Right cardiac atrium (tissue), 5 donors: ENCODE measurements around the gene ITPK1. TPM values are rescaled to one million over a fixed set of nuclear protein-coding genes. Genes with fewer than 3 reads are reported as not detected.

ENCODE experiments used
- ATAC-seq, 2 donors: fragments of 200-7000 bp; cut with Tn5 transposase; one replicate each; pipeline versions ENCODE4 v1.8.0 to v1.9.1; 2020; ENCODE audit warnings: moderate library complexity in 2 of 2, mild to moderate bottlenecking in 1 of 2
- DNase-seq, 3 donors: peaks; one replicate each; pipeline ENCODE4 v3.0.0-alpha.2; 2020
- H3K27ac ChIP-seq: one replicate; pipeline ENCODE4 v1.5.1; 2013; ENCODE audit warnings: mild to moderate bottlenecking, low read length, control low read depth, moderate library complexity
- H3K27me3 ChIP-seq: one replicate; pipeline ENCODE4 v1.6.1; 2013; ENCODE audit not compliant: control insufficient read depth, insufficient read depth
- H3K4me1 ChIP-seq: one replicate; pipeline ENCODE4 v1.6.1; 2013; ENCODE audit warnings: low read length; ENCODE audit not compliant: control insufficient read depth, insufficient read depth
- H3K4me3 ChIP-seq: one replicate; pipeline ENCODE4 v1.5.1; 2013; ENCODE audit warnings: low read length, control low read depth
- H3K9me3 ChIP-seq: one replicate; pipeline ENCODE4 v1.6.1; 2013; ENCODE audit warnings: low read length; ENCODE audit not compliant: control insufficient read depth
- WGBS: extraction: QIAGEN DNeasy Blood & Tissue Kit; methylation state at CpG from one replicate; pipeline ENCODE4 v1.1.7; 2013; 5-methylcytosine and 5-hydroxymethylcytosine counted together
- intact Hi-C, 4 donors: fragments of 100-400 bp; cut with DNase I; formaldehyde crosslinking; loops; one replicate each; pipeline versions ENCODE4 v1.11.0 to v1.14.0; 2022 to 2023
- polyA plus RNA-seq: library from polyadenylated mRNA; stranded (reverse); fragments of 200-250 nt; gene quantifications from one replicate; pipeline ENCODE4 v1.2.3, GENCODE V29; 2013
- total RNA-seq, 4 donors: library from RNA; stranded (reverse); fragmentation: NEBNext Ultra II Directional; extraction: Animal tissue kit (Norgen Biotek cat#: 25700); gene quantifications; one replicate each; pipeline ENCODE4 v1.2.1, GENCODE V29; 2021
- donor health status: healthy with polysubstance abuse.
- donor health status: DM: no; HTN: yes; CAD: no.
- donor health status: DM: no; HTN: no; CAD: no.
- donor health status: DM: no; HTN: yes; CAD: no; lungs with severe emphysema.
- donor health status: DM: yes; HTN: yes; CAD: no.

Gene ITPK1
- total and polyA plus RNA-seq, 5 donors, result 78.2 to 135 (median 128) TPM

- Histone ChIP-seq H3K4me3 (no peak overlapping the region), H3K27ac (no peak overlapping the region), H3K4me1 (peaks cover 3% of the 10 kb centered on the region), H3K27me3 (no peaks in the 10 kb centered on the region), H3K9me3 (no peaks in the 10 kb centered on the region)
- ATAC-seq (no peak), DNase-seq (no peak)
- intact Hi-C loops, result no loop called here
- 72% methylated on average over 6 of the region's 6 CpGs for WGBS
Observed at GRCh38 chr14:92907316-92907911, 208.3 kb downstream of the ITPK1 start.

GRCh38 chr14:92906823-92907222 is 208.9 kb downstream of the ITPK1 start:
- intact Hi-C loops, result no loop called here
- Histone ChIP-seq H3K4me1 (peaks cover 3% of the 10 kb centered on the region), H3K27ac (no peak overlapping the region), H3K4me3 (no peak overlapping the region), H3K27me3 (no peaks in the 10 kb centered on the region), H3K9me3 (no peaks in the 10 kb centered on the region)
- 41% methylated on average over 6 of the region's 6 CpGs for WGBS
- DNase-seq (no peak), ATAC-seq (no peak)

DNA sequence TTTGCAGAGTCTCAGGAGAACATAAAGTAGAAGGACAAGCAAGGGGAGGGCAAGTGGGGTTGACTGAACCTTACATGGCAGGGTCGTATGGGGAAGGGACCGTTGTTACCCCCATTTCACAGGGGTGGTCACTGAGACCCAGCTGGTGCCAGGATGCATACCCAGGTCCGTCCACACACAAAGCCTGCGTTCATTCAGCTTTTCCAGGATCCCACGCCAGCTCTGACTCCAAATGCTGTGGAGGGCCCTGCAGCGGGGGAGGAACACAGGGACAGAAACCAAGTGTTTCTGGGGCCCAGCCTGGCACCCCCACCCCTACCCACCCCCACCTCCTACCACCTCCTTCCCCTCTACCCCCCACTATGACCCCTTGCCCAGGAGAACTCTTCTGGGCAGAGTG is 209.3 kb downstream of the ITPK1 start:
- ATAC-seq, result no peak
- intact Hi-C loops, result no loop called here
- 81% methylated on average over 6 of the region's 6 CpGs for WGBS
- Histone ChIP-seq H3K27ac (no peak overlapping the region), H3K27me3 (no peaks in the 10 kb centered on the region), H3K4me1 (peaks cover 3% of the 10 kb centered on the region), H3K9me3 (no peaks in the 10 kb centered on the region), H3K4me3 (no peak overlapping the region)
- no peak for DNase-seq

GRCh38 chr14:92905667-92906066 is 210.1 kb downstream of the ITPK1 start:
- no peak overlapping the region for H3K4me3 ChIP-seq
- intact Hi-C loops, result no loop called here
- peaks cover 3% of the 10 kb centered on the region for H3K4me1 ChIP-seq
- no peak overlapping the region for H3K27ac ChIP-seq
- no peak for ATAC-seq
- no peaks in the 10 kb centered on the region for H3K9me3 ChIP-seq
- DNase-seq, result no peak
- WGBS, result 75% methylated on average over 8 of the region's 8 CpGs
- H3K27me3 ChIP-seq, result no peaks in the 10 kb centered on the region

DNA sequence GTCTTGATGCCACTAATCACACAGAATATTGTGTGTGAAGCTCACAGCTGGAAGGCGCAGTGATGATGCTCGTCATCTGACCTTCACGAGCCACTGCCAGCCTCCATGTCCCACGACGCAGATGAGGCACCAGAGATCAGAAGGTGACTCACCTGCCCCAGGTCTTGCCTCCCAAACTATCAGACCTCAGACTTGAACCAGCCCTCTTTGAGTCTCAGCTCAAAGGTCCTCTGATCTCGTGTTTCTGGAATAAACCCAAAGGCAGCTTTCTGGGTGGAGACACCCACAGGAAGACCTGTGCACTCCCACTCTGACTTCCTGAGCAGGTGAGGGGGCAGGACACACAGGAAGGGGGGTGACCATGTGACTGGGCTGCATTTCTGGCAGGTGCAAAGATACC is 212.4 kb downstream of the ITPK1 start:
- 72% methylated on average over 6 of the region's 6 CpGs for WGBS
- intact Hi-C loops, result no loop called here
- Histone ChIP-seq H3K4me3 (no peak overlapping the region), H3K9me3 (no peaks in the 10 kb centered on the region), H3K27me3 (no peaks in the 10 kb centered on the region), H3K27ac (no peak overlapping the region), H3K4me1 (peaks cover 3% of the 10 kb centered on the region)
- ATAC-seq (no peak), DNase-seq (no peak)

GRCh38 chr14:92902726-92903125 is 213.0 kb downstream of the ITPK1 start:
- Histone ChIP-seq H3K27ac (no peak overlapping the region), H3K27me3 (no peaks in the 10 kb centered on the region), H3K4me1 (peaks cover 3% of the 10 kb centered on the region), H3K4me3 (no peak overlapping the region), H3K9me3 (no peaks in the 10 kb centered on the region)
- intact Hi-C loops, result no loop called here
- no peak for ATAC-seq
- 14% methylated on average over 17 of the region's 17 CpGs for WGBS
- DNase-seq, result no peak

DNA sequence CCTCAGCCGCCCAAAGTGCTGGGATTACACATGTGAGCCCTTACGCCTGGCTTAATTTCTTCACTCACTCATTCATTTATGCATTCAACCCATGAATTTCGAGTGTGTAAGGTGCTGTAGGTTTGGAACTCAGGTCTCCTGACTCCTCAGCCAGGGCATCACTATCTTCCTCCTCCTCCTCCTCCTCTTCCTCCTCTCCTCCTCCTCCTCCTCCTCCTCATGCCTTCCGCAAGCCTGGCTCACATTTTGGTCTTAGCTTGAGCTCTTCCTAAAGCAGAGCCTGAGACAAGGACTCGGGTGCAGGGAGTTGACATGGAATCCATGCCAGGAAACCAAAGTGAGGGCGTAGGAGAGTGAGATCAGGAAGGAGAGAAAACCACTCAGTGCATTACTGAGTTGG is 213.5 kb downstream of the ITPK1 start:
- Histone ChIP-seq H3K27me3 (no peaks in the 10 kb centered on the region), H3K4me1 (peaks cover 3% of the 10 kb centered on the region), H3K9me3 (no peaks in the 10 kb centered on the region), H3K4me3 (no peak overlapping the region), H3K27ac (no peak overlapping the region)
- 67% methylated on average over 6 of the region's 6 CpGs for WGBS
- ATAC-seq (no peak), DNase-seq (no peak)
- intact Hi-C loops, result no loop called here

DNA sequence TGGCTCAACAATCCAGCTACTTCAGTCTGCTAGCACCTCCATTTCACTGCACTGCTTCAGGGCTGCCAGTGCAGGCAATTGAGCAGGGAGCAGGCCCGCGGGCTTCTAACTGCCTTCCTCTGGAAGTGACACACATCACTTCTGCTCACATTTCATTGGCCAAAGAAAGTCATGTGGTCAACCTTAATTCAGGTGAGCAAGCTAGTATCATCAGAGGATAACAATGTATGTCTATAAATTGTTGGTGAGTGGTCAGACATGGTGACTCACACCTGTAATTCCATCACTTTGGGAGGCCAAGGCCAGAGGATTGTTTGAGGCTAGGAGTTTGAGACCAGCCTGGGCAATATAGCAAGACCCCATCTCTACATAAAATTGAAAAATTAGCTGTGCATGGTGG is 215.1 kb downstream of the ITPK1 start:
- Histone ChIP-seq H3K4me1 (peaks cover 3% of the 10 kb centered on the region), H3K27ac (no peak overlapping the region), H3K27me3 (no peaks in the 10 kb centered on the region), H3K9me3 (no peaks in the 10 kb centered on the region), H3K4me3 (no peak overlapping the region)
- intact Hi-C loops, result no loop called here
- 94% methylated on average over 2 of the region's 2 CpGs for WGBS
- ATAC-seq (no peak), DNase-seq (no peak)

DNA sequence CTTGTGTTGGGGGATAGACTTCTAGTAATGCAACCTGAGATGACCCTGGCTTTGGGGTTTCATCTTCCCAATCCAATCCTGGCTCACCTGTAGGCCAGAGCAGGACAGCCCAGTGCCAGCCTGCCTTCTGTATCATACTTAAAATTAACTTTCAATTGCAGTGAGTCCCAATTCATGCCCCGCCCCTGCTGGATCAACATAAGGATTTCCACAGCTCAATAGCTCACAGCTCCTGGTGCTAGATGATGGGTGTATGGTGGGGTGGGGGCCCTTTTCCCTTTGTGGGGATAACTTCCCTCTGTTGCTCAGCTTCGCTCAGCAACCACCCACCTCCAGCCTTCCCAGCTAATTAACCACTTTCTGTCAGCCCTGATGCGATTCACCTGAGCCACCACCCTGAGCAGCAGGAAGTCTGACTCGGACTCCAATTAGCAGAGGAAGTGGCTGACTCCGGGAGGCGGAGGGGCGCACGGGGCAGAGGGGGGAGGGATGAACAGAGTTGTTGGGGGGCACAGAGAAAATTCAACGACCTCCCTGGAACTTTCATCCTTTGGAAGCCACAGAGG is 217.1 kb downstream of the ITPK1 start:
- intact Hi-C loops, result no loop called here
- no peak for ATAC-seq

DNA sequence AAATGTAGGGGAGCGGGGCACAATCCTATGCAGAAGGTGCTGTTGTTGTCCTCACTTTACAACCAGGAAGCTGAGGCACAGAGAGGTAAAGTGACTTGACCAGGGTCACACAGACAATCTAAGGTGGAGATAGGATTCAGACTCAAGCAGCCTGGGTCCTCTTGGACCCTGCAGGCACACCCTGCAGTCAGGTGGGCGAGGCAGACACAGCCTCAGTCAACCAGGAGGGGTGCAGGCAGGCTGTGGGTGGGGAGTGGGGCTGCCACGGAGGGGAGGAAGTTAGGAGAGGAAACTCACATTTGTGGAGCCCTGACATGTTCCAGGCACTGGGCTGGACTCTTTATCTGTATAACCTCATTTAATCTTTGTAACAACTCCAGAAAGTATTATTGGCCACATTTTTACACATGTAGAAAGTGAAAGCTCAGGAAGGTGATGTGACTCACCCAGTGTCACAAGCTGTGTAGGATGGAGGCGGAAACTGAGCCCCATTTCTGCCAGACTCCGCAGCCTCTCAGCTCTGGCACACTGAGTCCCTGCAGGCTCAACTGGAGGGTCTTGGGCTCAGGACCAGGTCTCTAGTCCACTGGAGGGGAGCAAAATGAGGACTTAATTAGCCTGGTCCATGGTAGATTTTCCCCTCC is 217.7 kb downstream of the ITPK1 start:
- DNase-seq (no peak), ATAC-seq (no peak)
- intact Hi-C loops, result no loop called here
- Histone ChIP-seq H3K4me3 (no peak overlapping the region), H3K27me3 (no peaks in the 10 kb centered on the region), H3K27ac (no peak overlapping the region), H3K9me3 (no peaks in the 10 kb centered on the region), H3K4me1 (no peaks in the 10 kb centered on the region)
- WGBS, result 76% methylated on average over 5 of the region's 5 CpGs

More for the DNA sequence above, 217.1 kb downstream of the ITPK1 start:
- Histone ChIP-seq H3K9me3 (no peaks in the 10 kb centered on the region), H3K27me3 (no peaks in the 10 kb centered on the region), H3K4me3 (no peak overlapping the region), H3K27ac (no peak overlapping the region), H3K4me1 (peaks cover 3% of the 10 kb centered on the region)
- DNase-seq, result no peak
- WGBS, result 50% methylated on average over 9 of the region's 9 CpGs

- 84% methylated on average over 4 of the region's 4 CpGs for WGBS
- DNase-seq (no peak), ATAC-seq (no peak)
- intact Hi-C loops, result no loop called here
- Histone ChIP-seq H3K27ac (no peak overlapping the region), H3K9me3 (no peaks in the 10 kb centered on the region), H3K4me1 (no peaks in the 10 kb centered on the region), H3K27me3 (no peaks in the 10 kb centered on the region), H3K4me3 (no peak overlapping the region)
Observed at GRCh38 chr14:92895352-92895878, 220.3 kb downstream of the ITPK1 start.
